IPS-18c (cell line): ENCODE measurements around the gene MINK1.
"Not testable (repeated sequence)": the region's sequence is repeated elsewhere in the genome, so short reads cannot be mapped to it uniquely, and the experiment has no call there.

Experiments used
- H3K4me3 ChIP-seq: 2 replicates; pipeline ENCODE4 v1.7.0; 2013; ENCODE audit warnings: low read depth, mild to moderate bottlenecking, low read length, moderate library complexity; ENCODE audit not compliant: insufficient read depth
- H3K9me3 ChIP-seq: one replicate; pipeline ENCODE4 v1.6.1; 2013; ENCODE audit warnings: mild to moderate bottlenecking, low read length, moderate library complexity; ENCODE audit not compliant: control insufficient read depth, insufficient read depth

Gene MINK1

GRCh38 chr17:4839221-4839620, 6.1 kb downstream of the MINK1 start:
- H3K9me3 ChIP-seq: no peaks in the 10 kb centered on the region
- no peak overlapping the region for H3K4me3 ChIP-seq

- H3K9me3 ChIP-seq: no peaks in the 10 kb centered on the region
- no peak overlapping the region for H3K4me3 ChIP-seq
These were observed 7.1 kb downstream of the MINK1 start for GRCh38 chr17:4839965-4840892.

- no peaks in the 10 kb centered on the region for H3K9me3 ChIP-seq
- no peak overlapping the region for H3K4me3 ChIP-seq
These were observed 7.7 kb downstream of the MINK1 start for GRCh38 chr17:4840893-4841242.

- Histone ChIP-seq H3K4me3 (no peak overlapping the region), H3K9me3 (no peaks in the 10 kb centered on the region)
These were observed 9.2 kb downstream of the MINK1 start for GRCh38 chr17:4842376-4842775.

- Histone ChIP-seq H3K9me3 (no peaks in the 10 kb centered on the region), H3K4me3 (no peak overlapping the region)
These were observed 10.3 kb downstream of the MINK1 start for GRCh38 chr17:4843321-4844000.

GRCh38 chr17:4845118-4845517, 12.0 kb downstream of the MINK1 start:
- H3K4me3 ChIP-seq: no peak overlapping the region
- no peaks in the 10 kb centered on the region for H3K9me3 ChIP-seq

- no peaks in the 10 kb centered on the region for H3K9me3 ChIP-seq
- no peak overlapping the region for H3K4me3 ChIP-seq
These were observed 13.7 kb downstream of the MINK1 start for GRCh38 chr17:4846635-4847390.

- no peak overlapping the region; the same call in 1 of the 2 replicates for H3K4me3 ChIP-seq
- H3K9me3 ChIP-seq: no peaks in the 10 kb centered on the region
These were observed 15.9 kb downstream of the MINK1 start for GRCh38 chr17:4849011-4849536.

GRCh38 chr17:4850246-4850645, 17.1 kb downstream of the MINK1 start:
- no peak overlapping the region for H3K4me3 ChIP-seq
- no peaks in the 10 kb centered on the region for H3K9me3 ChIP-seq

- Histone ChIP-seq H3K9me3 (no peaks in the 10 kb centered on the region), H3K4me3 (no peak overlapping the region)
These were observed 17.9 kb downstream of the MINK1 start for GRCh38 chr17:4851084-4851483.

- H3K4me3 ChIP-seq: no peak overlapping the region
These were observed 19.5 kb downstream of the MINK1 start for GRCh38 chr17:4852567-4853207.

GRCh38 chr17:4853208-4853671, 20.1 kb downstream of the MINK1 start:
- Histone ChIP-seq H3K4me3 (no peak overlapping the region), H3K9me3 (no peaks in the 10 kb centered on the region)

More at GRCh38 chr17:4852567-4853207, 19.5 kb downstream of the MINK1 start:
- no peaks in the 10 kb centered on the region for H3K9me3 ChIP-seq

GRCh38 chr17:4854111-4854681, 21.1 kb downstream of the MINK1 start:
- Histone ChIP-seq H3K4me3 (no peak overlapping the region), H3K9me3 (no peaks in the 10 kb centered on the region)

- no peaks in the 10 kb centered on the region for H3K9me3 ChIP-seq
- no peak overlapping the region for H3K4me3 ChIP-seq
These were observed 23.3 kb downstream of the MINK1 start for GRCh38 chr17:4856271-4856936.

- Histone ChIP-seq H3K9me3 (no peaks in the 10 kb centered on the region), H3K4me3 (no peak overlapping the region)
These were observed 23.8 kb downstream of the MINK1 start for GRCh38 chr17:4856937-4857314.

GRCh38 chr17:4857347-4857746, 24.2 kb downstream of the MINK1 start:
- H3K9me3 ChIP-seq: not testable (repeated sequence)

More at GRCh38 chr17:4857347-4857746, 24.2 kb downstream of the MINK1 start:
- H3K4me3 ChIP-seq: not testable (repeated sequence)
